Epithelial cell of alveolus of lung (primary cell): Measurements from ENCODE around the gene STAG2. TPM values are rescaled to one million over a fixed set of nuclear protein-coding genes. Genes with fewer than 3 reads are reported as not detected.

Source experiments
- total RNA-seq: library from RNA; depleted of rRNA; stranded (reverse); fragments of >200 nt; gene quantifications from 2 replicates; pipeline ENCODE4 v1.2.1, GENCODE V29; 2015

The STAG2 gene
- 33.5 and 67.9 TPM in 2 replicates for total RNA-seq

GRCh38 chrX:123961268-123962005 is at the start of gene STAG2:
Gene STAG2, plus strand, starts transcription at chrX:123961706. Its CDS starts 60,922 bp downstream, at chrX:124022628.

Other genes starting within 250 kb of the STAG2 start
- gene THOC2, start 228.7 kb upstream of the STAG2 start, total RNA-seq: 26.0 and 35.7 TPM in 2 replicates
- gene XIAP, start 101.7 kb upstream of the STAG2 start, total RNA-seq: 11.2 and 28.2 TPM in 2 replicates